Suprapubic skin (tissue), 4 donors: ENCODE results near the gene SPECC1. TPM values are rescaled to one million over a fixed set of nuclear protein-coding genes. Genes with fewer than 3 reads are reported as not detected.

Experiments used
- DNase-seq, 2 donors: peaks; one replicate each; pipeline ENCODE4 v3.0.0-alpha.2; 2019; ENCODE audit warnings: low spot score in 2 of 2
- H3K27ac ChIP-seq: fragments of 200-600 bp; sonication (generic); one replicate; pipeline ENCODE4 v1.5.1; 2019
- H3K27me3 ChIP-seq: fragments of 200-600 bp; sonication (generic); one replicate; pipeline ENCODE4 v1.5.1; 2019
- H3K36me3 ChIP-seq: fragments of 200-600 bp; sonication (generic); one replicate; pipeline ENCODE4 v1.5.1; 2019
- H3K4me1 ChIP-seq: fragments of 200-600 bp; sonication (generic); one replicate; pipeline ENCODE4 v1.5.1; 2019
- H3K4me3 ChIP-seq: fragments of 200-600 bp; sonication (generic); one replicate; pipeline ENCODE4 v1.5.1; 2019; ENCODE audit warnings: mild to moderate bottlenecking
- H3K9me3 ChIP-seq: fragments of 200-600 bp; sonication (generic); one replicate; pipeline ENCODE4 v1.5.1; 2019
- CTCF ChIP-seq, 2 donors: fragments of 200-600 bp in 1 of 2; fragments of 450-650 bp in 1 of 2; sonication (generic) in 1 of 2; IDR thresholded peaks; one replicate each; pipeline ENCODE4 v1.5.1; 2016 to 2019; ENCODE audit warnings: antibody characterized with exemption in 2 of 2, mild to moderate bottlenecking in 1 of 2, moderate library complexity in 1 of 2
- EP300 ChIP-seq: sonication (generic); formaldehyde crosslinking; IDR thresholded peaks from one replicate; pipeline ENCODE4 v1.6.1; 2017; ENCODE audit warnings: antibody characterized with exemption
- POLR2A ChIP-seq, 2 donors: fragments of 450-650 bp; IDR thresholded peaks; one replicate each; pipeline ENCODE4 v1.6.1; 2017; ENCODE audit warnings: antibody characterized with exemption in 2 of 2, mild to moderate bottlenecking in 2 of 2, moderate library complexity in 2 of 2
- POLR2AphosphoS5 ChIP-seq, 3 donors: sonication (generic); formaldehyde crosslinking; IDR thresholded peaks; one replicate each; pipeline ENCODE4 v1.6.1; 2017; ENCODE audit warnings: antibody characterized with exemption in 3 of 3
- WGBS: methylation state at CpG from one replicate; pipeline ENCODE4 v1.1.5; 2018; 5-methylcytosine and 5-hydroxymethylcytosine counted together
- total RNA-seq, 4 donors: library from RNA; depleted of rRNA; stranded (reverse); fragments of >200 nt; gene quantifications; one replicate each; pipeline ENCODE4 v1.1.0, GENCODE V29; 2016

The SPECC1 gene
- total RNA-seq, 4 donors from 2014 or later = 12.2 to 18.1 (median 16.4) TPM

DNA sequence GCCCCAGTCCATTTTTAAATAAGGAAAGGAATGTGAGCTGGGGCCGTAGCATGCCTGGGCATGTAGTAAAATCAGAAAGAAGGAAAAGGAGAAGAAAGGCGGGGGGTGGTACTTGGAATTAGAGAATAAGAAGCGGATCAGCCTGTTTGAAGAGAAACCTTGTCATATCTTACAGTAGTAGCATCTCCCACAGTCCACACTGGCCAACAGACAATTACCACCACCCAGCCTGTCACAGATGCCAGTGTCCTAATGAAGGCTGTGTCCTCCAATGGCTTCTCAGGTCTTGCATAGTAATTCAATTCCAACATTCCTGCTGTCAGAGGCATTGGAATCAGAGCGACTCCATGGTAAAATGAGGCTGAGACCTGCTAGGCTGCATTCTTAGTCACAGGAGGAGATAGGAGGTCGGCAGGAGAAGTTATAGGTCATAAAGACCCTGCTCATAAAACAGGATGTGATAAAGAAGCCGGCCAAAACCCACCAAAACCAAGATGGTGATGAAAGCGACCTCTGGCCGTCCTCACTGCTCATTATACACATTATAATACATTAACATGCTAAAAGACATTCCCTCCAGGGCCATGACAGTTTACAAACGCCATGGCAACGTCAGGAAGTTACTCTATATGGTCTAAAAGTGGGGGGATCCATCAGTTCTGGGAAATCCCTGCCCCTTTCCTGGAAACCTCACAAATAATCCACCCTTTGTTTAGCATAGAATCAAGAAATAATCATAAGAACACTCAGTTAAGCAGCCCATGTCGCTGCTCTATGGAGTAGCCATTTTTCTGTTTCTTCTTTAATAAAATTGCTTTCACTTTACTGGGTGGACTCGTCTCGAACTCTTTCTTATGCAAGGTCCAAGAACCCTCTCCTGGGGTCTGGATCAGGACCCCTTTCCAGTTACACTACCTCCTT, 22.0 kb upstream of the SPECC1 start:
- DNase-seq = no peak
- WGBS = 69% methylated on average over 13 of the region's 13 CpGs

DNA sequence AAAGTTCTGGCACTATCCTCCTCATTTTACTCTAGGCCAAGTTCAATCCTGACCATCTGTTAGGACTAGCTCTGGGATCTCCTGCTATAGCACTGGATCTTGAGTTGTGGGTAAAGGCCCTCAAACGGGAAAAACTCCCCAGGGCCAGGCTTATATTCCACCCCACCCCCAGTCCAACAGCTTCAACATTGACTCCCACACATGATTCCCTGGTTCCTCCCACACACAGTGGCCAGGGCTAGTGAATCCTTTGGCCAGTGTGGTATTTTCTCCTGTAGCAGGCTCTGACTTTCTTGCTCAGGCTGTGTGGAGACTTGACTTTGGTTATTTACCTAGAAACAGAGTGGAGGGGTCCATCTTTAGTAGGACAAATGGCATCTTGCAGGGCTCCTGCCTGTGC, 21.3 kb upstream of the SPECC1 start:
- Histone ChIP-seq H3K4me3 (no peak overlapping the region), H3K9me3 (no peaks in the 10 kb centered on the region), H3K27me3 (no peaks in the 10 kb centered on the region), H3K36me3 (no peaks in the 10 kb centered on the region), H3K4me1 (peaks cover under 1% of the 10 kb centered on the region), H3K27ac (no peak overlapping the region)
- no peak for DNase-seq
- WGBS = 80% methylated on average over 1 of the region's 1 CpG
- TF ChIP-seq POLR2AphosphoS5 (IDR thresholded peaks at IDR 0.05) = no peak
- no peak for TF ChIP-seq CTCF (IDR thresholded peaks at IDR 0.05)
- TF ChIP-seq POLR2A (IDR thresholded peaks at IDR 0.05) = no peak
- no peak for TF ChIP-seq EP300

More for the DNA sequence above, 22.0 kb upstream of the SPECC1 start:
- Histone ChIP-seq H3K27ac (no peak overlapping the region), H3K36me3 (no peaks in the 10 kb centered on the region), H3K9me3 (no peaks in the 10 kb centered on the region), H3K4me1 (no peaks in the 10 kb centered on the region), H3K27me3 (no peaks in the 10 kb centered on the region), H3K4me3 (no peak overlapping the region)
- TF ChIP-seq EP300 = no peak
- no peak for TF ChIP-seq CTCF (IDR thresholded peaks at IDR 0.05)
- TF ChIP-seq POLR2A (IDR thresholded peaks at IDR 0.05) = no peak
- TF ChIP-seq POLR2AphosphoS5 (IDR thresholded peaks at IDR 0.05) = no peak

DNA sequence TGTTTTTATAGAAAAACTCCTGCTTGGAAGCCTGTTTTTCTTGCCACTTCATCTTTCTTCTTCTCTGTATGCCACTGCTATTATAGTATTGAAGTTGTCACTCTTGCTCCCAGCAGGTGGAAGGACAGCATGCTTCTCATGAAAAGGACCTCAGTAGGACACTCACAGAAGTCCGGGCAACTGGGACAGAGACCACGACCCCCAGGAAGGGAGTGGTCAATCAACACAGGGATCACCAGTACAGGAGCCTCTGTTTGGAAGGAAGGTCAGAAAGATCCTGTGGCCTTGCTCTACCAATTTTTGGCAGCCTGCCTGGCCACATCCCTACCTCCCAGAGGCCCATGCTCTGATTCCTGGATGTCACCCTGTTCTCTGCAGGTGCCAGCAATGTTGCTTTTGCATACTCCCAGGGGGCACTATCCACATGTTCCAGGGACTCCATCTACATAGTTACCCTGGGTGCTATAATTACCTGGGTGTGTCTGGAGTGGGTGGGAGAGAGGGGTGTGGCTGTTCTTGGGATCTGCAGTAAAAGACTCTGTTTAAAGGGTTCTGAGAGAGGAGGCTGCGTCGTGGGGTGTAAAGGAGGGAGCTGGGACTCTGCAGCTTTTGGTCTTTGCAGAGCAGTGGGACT, 17.8 kb upstream of the SPECC1 start:
- H3K27ac ChIP-seq = no peak overlapping the region
- H3K9me3 ChIP-seq = no peaks in the 10 kb centered on the region
- H3K27me3 ChIP-seq = no peaks in the 10 kb centered on the region
- DNase-seq = no peak
- WGBS = 37% methylated on average over 4 of the region's 4 CpGs
- H3K4me1 ChIP-seq = peaks cover 5% of the 10 kb centered on the region
- H3K4me3 ChIP-seq = no peak overlapping the region
- TF ChIP-seq CTCF (IDR thresholded peaks at IDR 0.05) = no peak
- no peak for TF ChIP-seq POLR2A (IDR thresholded peaks at IDR 0.05)
- TF ChIP-seq POLR2AphosphoS5 (IDR thresholded peaks at IDR 0.05) = no peak
- TF ChIP-seq EP300 = no peak
- H3K36me3 ChIP-seq = no peaks in the 10 kb centered on the region

DNA sequence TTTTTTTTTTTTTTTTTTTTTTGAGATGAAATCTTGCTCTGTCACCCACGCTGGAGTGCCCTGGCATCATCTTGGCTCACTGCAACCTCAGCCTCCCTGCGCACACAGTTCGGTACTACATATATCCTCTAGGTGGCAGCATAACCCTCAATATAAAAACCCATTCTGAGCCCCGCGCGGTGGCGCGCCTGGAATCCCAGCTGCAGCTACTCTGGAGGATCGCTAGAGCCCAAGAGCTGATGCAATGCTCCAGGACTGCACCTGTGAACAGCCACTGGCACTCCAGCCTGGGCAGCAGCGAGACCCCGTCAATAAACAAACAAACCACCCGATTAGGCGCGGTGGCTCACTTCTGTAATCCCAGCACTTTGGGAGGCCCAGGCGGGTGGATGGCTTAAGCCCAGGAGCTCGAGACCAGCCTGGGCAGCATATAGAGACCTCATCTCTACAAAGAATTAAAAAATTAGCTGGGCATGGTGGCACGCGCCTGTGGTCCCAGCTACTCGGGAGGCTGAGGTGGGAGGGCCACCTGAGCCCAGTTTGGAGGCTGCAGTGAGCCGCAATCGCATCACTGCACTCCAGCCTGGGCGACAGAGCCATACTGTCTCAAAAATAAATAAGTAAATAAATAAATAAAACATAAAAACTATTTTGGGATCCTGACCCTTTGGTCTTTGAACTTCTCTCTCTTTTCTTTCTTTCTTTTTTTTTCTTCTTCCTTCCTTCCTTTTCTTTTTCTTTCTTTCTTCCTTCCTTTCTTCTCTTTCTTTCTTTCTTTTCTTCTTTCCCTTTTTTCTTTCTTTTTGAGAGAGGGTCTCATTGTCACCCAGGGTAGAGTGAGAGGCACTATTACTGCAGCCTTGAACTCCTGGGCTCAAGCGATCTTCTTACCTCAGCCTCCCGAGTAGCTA, 16.1 kb upstream of the SPECC1 start:
- DNase-seq = peak; percentile 87 to 92
- Histone ChIP-seq H3K9me3 (no peaks in the 10 kb centered on the region), H3K27ac (no peak overlapping the region), H3K36me3 (no peaks in the 10 kb centered on the region), H3K4me3 (no peak overlapping the region), H3K4me1 (peaks cover 5% of the 10 kb centered on the region), H3K27me3 (no peaks in the 10 kb centered on the region)
- 47% methylated on average over 16 of the region's 24 CpGs for WGBS
- TF ChIP-seq POLR2AphosphoS5 (IDR thresholded peaks at IDR 0.05) (no peak), CTCF (IDR thresholded peaks at IDR 0.05) (peak; percentile 54 to 74)
